ENCODE data around the gene DPM2. TPM values are rescaled to one million over a fixed set of nuclear protein-coding genes. Genes with fewer than 3 reads are reported as not detected.

Gene DPM2
- total RNA-seq, 1 experiment from 2014 or later = 41.5 TPM

GRCh38 chr9:127912296-127912695 is 25.4 kb downstream of the DPM2 start:
- CTCF ChIA-PET = interaction anchor here (0.8 to 1.1 kb wide), 2 partner anchors 9 to 42 kb away, joined by 3 read pairs; no protein-coding TSS in a partner anchor
- Mint-ChIP-seq H3K36me3 (ENCODE audit: insufficient read depth, unreplicated experiment) (peaks cover 16% of the 10 kb centered on the region), H3K27ac (ENCODE audit: low read depth, unreplicated experiment) (no peak overlapping the region), H3K4me1 (ENCODE audit: insufficient read depth, unreplicated experiment) (peaks cover 8% of the 10 kb centered on the region), H3K27me3 (ENCODE audit: insufficient read depth, unreplicated experiment) (no peaks in the 10 kb centered on the region), H3K9me3 (ENCODE audit: unreplicated experiment) (no peaks in the 10 kb centered on the region), H3K4me3 (ENCODE audit: unreplicated experiment) (no peak overlapping the region)
- TF ChIP-seq, protein P1, sequence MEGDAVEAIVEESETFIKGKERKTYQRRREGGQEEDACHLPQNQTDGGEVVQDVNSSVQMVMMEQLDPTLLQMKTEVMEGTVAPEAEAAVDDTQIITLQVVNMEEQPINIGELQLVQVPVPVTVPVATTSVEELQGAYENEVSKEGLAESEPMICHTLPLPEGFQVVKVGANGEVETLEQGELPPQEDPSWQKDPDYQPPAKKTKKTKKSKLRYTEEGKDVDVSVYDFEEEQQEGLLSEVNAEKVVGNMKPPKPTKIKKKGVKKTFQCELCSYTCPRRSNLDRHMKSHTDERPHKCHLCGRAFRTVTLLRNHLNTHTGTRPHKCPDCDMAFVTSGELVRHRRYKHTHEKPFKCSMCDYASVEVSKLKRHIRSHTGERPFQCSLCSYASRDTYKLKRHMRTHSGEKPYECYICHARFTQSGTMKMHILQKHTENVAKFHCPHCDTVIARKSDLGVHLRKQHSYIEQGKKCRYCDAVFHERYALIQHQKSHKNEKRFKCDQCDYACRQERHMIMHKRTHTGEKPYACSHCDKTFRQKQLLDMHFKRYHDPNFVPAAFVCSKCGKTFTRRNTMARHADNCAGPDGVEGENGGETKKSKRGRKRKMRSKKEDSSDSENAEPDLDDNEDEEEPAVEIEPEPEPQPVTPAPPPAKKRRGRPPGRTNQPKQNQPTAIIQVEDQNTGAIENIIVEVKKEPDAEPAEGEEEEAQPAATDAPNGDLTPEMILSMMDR (IDR thresholded peaks at IDR 0.05; ENCODE audit: unreplicated experiment) = no peak
- no TSS peak for BruUV-seq (replicated peaks)
- POLR2A ChIA-PET = no interaction called here
- intact Hi-C loops (cut with micrococcal nuclease) = no loop called here
- no peak for DNase-seq (ENCODE audit: unreplicated experiment)

- ChIA-PET POLR2A (interaction anchor here (0.6 to 1.2 kb wide), 4 partner anchors 9 to 1098 kb away, joined by 3 read pairs; no protein-coding TSS in a partner anchor), CTCF (interaction anchor here (0.6 to 1.1 kb wide), 4 partner anchors 11 to 286 kb away, joined by 3 to 4 read pairs (median 3); partner anchors contain the start of gene ST6GALNAC6)
- H3K27me3 Mint-ChIP-seq (ENCODE audit: insufficient read depth, unreplicated experiment) = no peaks in the 10 kb centered on the region
- DNase-seq (ENCODE audit: unreplicated experiment) = peak; percentile 39
- TF ChIP-seq, protein P1 (IDR thresholded peaks at IDR 0.05; ENCODE audit: unreplicated experiment) = peak; percentile 31
- no peak overlapping the region for H3K4me3 Mint-ChIP-seq (ENCODE audit: unreplicated experiment)
- H3K36me3 Mint-ChIP-seq (ENCODE audit: insufficient read depth, unreplicated experiment) = peaks cover 16% of the 10 kb centered on the region
- H3K9me3 Mint-ChIP-seq (ENCODE audit: unreplicated experiment) = no peaks in the 10 kb centered on the region
- peaks cover 8% of the 10 kb centered on the region for H3K4me1 Mint-ChIP-seq (ENCODE audit: insufficient read depth, unreplicated experiment)
- intact Hi-C loops (cut with micrococcal nuclease) = no loop called here
- H3K27ac Mint-ChIP-seq (ENCODE audit: low read depth, unreplicated experiment) = peak overlapping the region; percentile 68
- no TSS peak for BruUV-seq (replicated peaks)
Measured at GRCh38 chr9:127910613-127911205, 26.9 kb downstream of the DPM2 start.

DNA sequence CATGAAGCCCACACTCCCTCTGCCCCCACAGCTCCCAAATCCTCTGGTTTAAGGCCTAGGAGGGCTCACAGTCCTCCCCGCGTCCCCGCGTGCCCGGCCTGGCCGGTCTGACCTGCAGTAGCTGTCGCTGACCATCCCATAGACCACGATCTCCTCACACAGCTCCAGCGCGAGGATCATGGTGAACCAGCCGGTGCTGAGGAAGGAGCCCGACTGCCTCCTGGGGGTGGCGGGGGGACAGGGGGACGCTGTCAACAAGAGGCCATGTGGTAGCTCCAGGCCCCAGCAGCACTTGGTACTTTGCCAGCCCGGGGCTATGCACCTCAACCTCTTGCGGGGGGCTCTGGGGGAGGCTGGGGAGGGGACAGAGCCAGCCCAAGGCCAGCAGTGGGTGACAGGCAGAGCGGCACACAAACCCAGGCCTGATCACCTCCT is 27.8 kb downstream of the DPM2 start:
- TF ChIP-seq, protein P1 (IDR thresholded peaks at IDR 0.05; ENCODE audit: unreplicated experiment) = no peak
- no peak overlapping the region for H3K4me3 Mint-ChIP-seq (ENCODE audit: unreplicated experiment)
- peaks cover 8% of the 10 kb centered on the region for H3K4me1 Mint-ChIP-seq (ENCODE audit: insufficient read depth, unreplicated experiment)
- ChIA-PET CTCF (interaction anchor here (0.7 to 1.1 kb wide), 6 partner anchors 10 to 169 kb away, joined by 3 to 4 read pairs (median 4); partner anchors contain the start of gene ST6GALNAC6), POLR2A (interaction anchor here (0.6 to 1.2 kb wide), 3 partner anchors 10 to 298 kb away, joined by 3 read pairs; partner anchors contain the start of gene STXBP1)
- H3K27ac Mint-ChIP-seq (ENCODE audit: low read depth, unreplicated experiment) = no peak overlapping the region
- H3K36me3 Mint-ChIP-seq (ENCODE audit: insufficient read depth, unreplicated experiment) = peaks cover 21% of the 10 kb centered on the region
- no peak for DNase-seq (ENCODE audit: unreplicated experiment)
- no peaks in the 10 kb centered on the region for H3K9me3 Mint-ChIP-seq (ENCODE audit: unreplicated experiment)
- intact Hi-C loops (cut with micrococcal nuclease) = no loop called here
- H3K27me3 Mint-ChIP-seq (ENCODE audit: insufficient read depth, unreplicated experiment) = no peaks in the 10 kb centered on the region
- BruUV-seq (replicated peaks) = no TSS peak

DNA sequence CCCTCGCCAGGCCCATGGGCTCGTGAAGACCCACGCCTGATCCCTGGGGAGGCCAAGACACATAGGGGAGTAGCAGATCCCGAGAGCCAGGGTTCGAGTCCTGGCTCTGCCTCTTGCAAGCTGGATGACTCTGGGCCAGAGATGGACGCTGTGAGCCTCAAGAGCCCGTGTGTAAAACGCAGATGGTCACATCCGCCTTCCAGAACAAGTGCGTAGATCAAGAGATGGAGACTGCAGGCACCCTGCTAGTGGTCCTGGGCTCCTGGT is 29.1 kb downstream of the DPM2 start:
- TF ChIP-seq, protein P1 (IDR thresholded peaks at IDR 0.05; ENCODE audit: unreplicated experiment) = no peak
- CTCF ChIA-PET = interaction anchor here (1.1 kb wide), 1 partner anchor 174 kb away, joined by 3 read pairs; the partner anchor contains the start of gene TOR2A

More for the DNA sequence above, 29.1 kb downstream of the DPM2 start:
- DNase-seq (ENCODE audit: unreplicated experiment) = no peak
- Mint-ChIP-seq H3K4me3 (ENCODE audit: unreplicated experiment) (no peak overlapping the region), H3K4me1 (ENCODE audit: insufficient read depth, unreplicated experiment) (peaks cover 8% of the 10 kb centered on the region), H3K27me3 (ENCODE audit: insufficient read depth, unreplicated experiment) (no peaks in the 10 kb centered on the region), H3K36me3 (ENCODE audit: insufficient read depth, unreplicated experiment) (peaks cover 17% of the 10 kb centered on the region), H3K9me3 (ENCODE audit: unreplicated experiment) (no peaks in the 10 kb centered on the region), H3K27ac (ENCODE audit: low read depth, unreplicated experiment) (no peak overlapping the region)
- intact Hi-C loops (cut with micrococcal nuclease) = no loop called here
- POLR2A ChIA-PET = no interaction called here
- BruUV-seq (replicated peaks) = no TSS peak

Measured in MCF 10A (cell line).